Esophagus muscularis mucosa (tissue), 4 donors: ENCODE results near the gene MTERF4. TPM values are rescaled to one million over a fixed set of nuclear protein-coding genes. Genes with fewer than 3 reads are reported as not detected.

Source experiments
- DNase-seq: peaks from one replicate; pipeline ENCODE4 v3.0.0-alpha.2; 2017; ENCODE audit errors: extremely low spot score
- H3K27ac ChIP-seq, 4 donors: fragments of 200-600 bp; sonication (generic); replicated peaks in 1 of 4; 1 replicate in 3 of 4; 2 replicates in 1 of 4; pipeline ENCODE4 v1.5.1; 2016 to 2019; ENCODE audit warnings: mild to moderate bottlenecking in 1 of 4
- H3K27me3 ChIP-seq, 4 donors: fragments of 200-600 bp; sonication (generic); one replicate each; pipeline versions ENCODE4 v1.5.1 to v1.6.0; 2016 to 2019
- H3K36me3 ChIP-seq, 4 donors: fragments of 200-600 bp; sonication (generic); one replicate each; pipeline ENCODE4 v1.5.1; 2016 to 2019
- H3K4me1 ChIP-seq, 4 donors: fragments of 200-600 bp; sonication (generic); one replicate each; pipeline ENCODE4 v1.5.1; 2016 to 2019
- H3K4me3 ChIP-seq, 4 donors: fragments of 200-600 bp; sonication (generic); 1 replicate in 2 of 4; 2 replicates in 2 of 4; pipeline ENCODE4 v1.5.1; 2016 to 2019; ENCODE audit warnings: mild to moderate bottlenecking in 4 of 4, moderate library complexity in 1 of 4
- H3K9me3 ChIP-seq, 4 donors: fragments of 200-600 bp; sonication (generic); 1 replicate in 3 of 4; 2 replicates in 1 of 4; pipeline ENCODE4 v1.5.1; 2016 to 2019
- EP300 ChIP-seq: sonication (generic); formaldehyde crosslinking; IDR thresholded peaks from one replicate; pipeline ENCODE4 v1.6.1; 2017; ENCODE audit warnings: antibody characterized with exemption
- POLR2A ChIP-seq: fragments of 450-650 bp; IDR thresholded peaks from one replicate; pipeline ENCODE4 v1.6.1; 2017; ENCODE audit warnings: antibody characterized with exemption, moderate library complexity, mild to moderate bottlenecking, low read depth
- POLR2AphosphoS5 ChIP-seq, 2 donors: sonication (generic); formaldehyde crosslinking; IDR thresholded peaks; one replicate each; pipeline ENCODE4 v1.6.1; 2017; ENCODE audit warnings: antibody characterized with exemption in 2 of 2
- WGBS: methylation state at CpG from one replicate; pipeline ENCODE4 v1.1.5; 2018; 5-methylcytosine and 5-hydroxymethylcytosine counted together
- intact Hi-C: fragments of 100-400 bp; cut with DNase I; formaldehyde crosslinking; loops from one replicate; pipeline ENCODE4 v1.15.1; 2023
- total RNA-seq, 4 donors: library from RNA; depleted of rRNA; stranded (reverse); fragments of >200 nt; gene quantifications; one replicate each; pipeline versions ENCODE4 v1.1.0 to v1.2.1, GENCODE V29; 2016
- TF ChIP-seq, protein P1 (sequence below), 3 experiments: fragments of 200-600 bp in 2 of 3; fragments of 450-650 bp in 1 of 3; sonication (generic) in 2 of 3; IDR thresholded peaks; one replicate each; pipeline ENCODE4 v1.5.1; 2017 to 2019; ENCODE audit warnings: antibody characterized with exemption in 3 of 3, mild to moderate bottlenecking in 2 of 3, moderate library complexity in 1 of 3

Gene MTERF4
- total RNA-seq, 4 donors from 2014 or later: 19.5 to 26.6 (median 24.5) TPM

DNA sequence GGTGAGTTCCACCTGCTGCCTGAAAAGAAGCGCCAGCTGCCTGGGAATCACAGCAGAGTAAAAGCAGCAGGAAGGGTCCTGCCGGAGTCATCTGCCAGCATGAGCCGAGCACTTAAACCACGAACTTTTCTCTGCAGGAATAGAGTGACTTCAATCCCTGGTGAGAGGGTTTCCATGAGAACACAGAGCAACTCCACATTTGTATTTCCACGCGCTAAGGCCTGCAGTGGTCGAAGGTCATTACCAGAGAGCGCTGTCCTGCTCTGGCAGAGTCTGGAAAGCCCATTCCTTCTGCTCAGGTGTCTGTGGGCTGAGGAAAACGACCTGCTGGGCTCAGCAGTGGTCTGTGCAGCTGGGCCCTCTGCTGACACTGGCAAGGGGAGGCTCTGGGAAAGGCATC is 40.5 kb upstream of the MTERF4 start:
- intact Hi-C loops: no loop called here
- TF ChIP-seq, protein P1, sequence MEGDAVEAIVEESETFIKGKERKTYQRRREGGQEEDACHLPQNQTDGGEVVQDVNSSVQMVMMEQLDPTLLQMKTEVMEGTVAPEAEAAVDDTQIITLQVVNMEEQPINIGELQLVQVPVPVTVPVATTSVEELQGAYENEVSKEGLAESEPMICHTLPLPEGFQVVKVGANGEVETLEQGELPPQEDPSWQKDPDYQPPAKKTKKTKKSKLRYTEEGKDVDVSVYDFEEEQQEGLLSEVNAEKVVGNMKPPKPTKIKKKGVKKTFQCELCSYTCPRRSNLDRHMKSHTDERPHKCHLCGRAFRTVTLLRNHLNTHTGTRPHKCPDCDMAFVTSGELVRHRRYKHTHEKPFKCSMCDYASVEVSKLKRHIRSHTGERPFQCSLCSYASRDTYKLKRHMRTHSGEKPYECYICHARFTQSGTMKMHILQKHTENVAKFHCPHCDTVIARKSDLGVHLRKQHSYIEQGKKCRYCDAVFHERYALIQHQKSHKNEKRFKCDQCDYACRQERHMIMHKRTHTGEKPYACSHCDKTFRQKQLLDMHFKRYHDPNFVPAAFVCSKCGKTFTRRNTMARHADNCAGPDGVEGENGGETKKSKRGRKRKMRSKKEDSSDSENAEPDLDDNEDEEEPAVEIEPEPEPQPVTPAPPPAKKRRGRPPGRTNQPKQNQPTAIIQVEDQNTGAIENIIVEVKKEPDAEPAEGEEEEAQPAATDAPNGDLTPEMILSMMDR (IDR thresholded peaks at IDR 0.05): no peak
- whole genome bisulfite sequencing: 95% methylated on average over 8 of the region's 9 CpGs
- no peak overlapping the region for H3K27ac ChIP-seq
- H3K4me3 ChIP-seq: no peak overlapping the region
- no peaks in the 10 kb centered on the region for H3K9me3 ChIP-seq
- H3K4me1 ChIP-seq: no peaks in the 10 kb centered on the region
- H3K36me3 ChIP-seq: peaks cover 0 to 16% (median 2%) of the 10 kb centered on the region in 4 donors
- no peaks in the 10 kb centered on the region for H3K27me3 ChIP-seq
- DNase-seq: no peak

DNA sequence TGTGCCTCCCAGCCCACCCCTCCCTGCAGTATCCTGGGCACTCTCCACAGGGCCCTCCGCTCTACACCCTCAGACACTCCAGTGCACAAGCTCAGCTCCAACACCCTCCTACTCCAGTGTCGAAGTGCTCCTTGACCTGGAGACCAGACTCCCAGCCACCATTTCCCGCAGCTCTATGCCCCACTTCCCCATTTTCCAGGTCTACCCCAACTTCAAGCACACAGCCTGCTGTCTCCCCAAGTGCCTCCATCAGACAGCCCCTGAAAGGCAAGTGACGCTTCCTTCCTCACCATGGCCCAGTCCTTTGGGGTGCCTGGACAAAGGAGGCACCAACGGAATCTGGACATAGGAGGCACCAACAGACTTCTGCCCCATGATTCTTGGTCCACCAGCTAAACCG is 40.0 kb upstream of the MTERF4 start:
- intact Hi-C loops: no loop called here
- no peak for DNase-seq
- Histone ChIP-seq H3K27me3 (no peaks in the 10 kb centered on the region), H3K4me3 (no peak overlapping the region), H3K27ac (no peak overlapping the region), H3K4me1 (no peaks in the 10 kb centered on the region), H3K9me3 (no peaks in the 10 kb centered on the region), H3K36me3 (peaks cover 0 to 19% (median 4%) of the 10 kb centered on the region in 4 donors)
- WGBS: 92% methylated on average over 6 of the region's 6 CpGs
- TF ChIP-seq POLR2AphosphoS5 (IDR thresholded peaks at IDR 0.05): no peak
- TF ChIP-seq POLR2A: no peak
- TF ChIP-seq, protein P1 (IDR thresholded peaks at IDR 0.05): no peak
- TF ChIP-seq EP300: no peak

DNA sequence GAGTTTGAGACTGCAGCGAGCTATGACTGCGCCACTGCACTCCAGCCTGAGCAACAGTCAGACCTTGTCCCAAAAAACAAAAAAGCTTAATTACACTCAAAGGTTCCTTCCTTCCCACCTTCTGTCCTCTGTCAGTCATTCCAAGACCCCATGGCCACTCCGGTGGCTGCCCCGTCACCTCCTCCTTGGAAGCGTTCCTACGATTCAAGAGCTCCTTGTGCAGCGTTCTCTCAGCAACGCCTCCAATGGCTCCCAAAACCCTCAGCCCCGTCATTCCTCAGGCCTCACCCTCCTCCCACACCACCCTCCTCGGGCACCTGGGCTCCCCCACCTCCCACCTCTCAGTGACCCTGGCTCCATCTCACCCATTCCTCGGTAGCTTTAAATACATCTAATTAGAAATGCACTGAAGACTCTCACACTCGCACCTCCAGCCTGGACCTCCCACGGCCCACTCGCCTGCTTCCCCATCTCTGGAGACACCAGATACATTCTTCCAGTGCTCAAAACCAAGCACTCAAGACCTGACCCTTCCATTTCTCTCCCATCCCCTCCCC is 39.2 kb upstream of the MTERF4 start:
- TF ChIP-seq, protein P1 (IDR thresholded peaks at IDR 0.05): no peak
- WGBS: 93% methylated on average over 14 of the region's 14 CpGs
- peaks cover 0 to 23% (median 8%) of the 10 kb centered on the region in 4 donors for H3K36me3 ChIP-seq
- H3K27me3 ChIP-seq: no peaks in the 10 kb centered on the region
- H3K4me3 ChIP-seq: no peak overlapping the region
- H3K27ac ChIP-seq: no peak overlapping the region
- no peaks in the 10 kb centered on the region for H3K4me1 ChIP-seq
- no peaks in the 10 kb centered on the region for H3K9me3 ChIP-seq
- DNase-seq: no peak
- intact Hi-C loops: no loop called here

DNA sequence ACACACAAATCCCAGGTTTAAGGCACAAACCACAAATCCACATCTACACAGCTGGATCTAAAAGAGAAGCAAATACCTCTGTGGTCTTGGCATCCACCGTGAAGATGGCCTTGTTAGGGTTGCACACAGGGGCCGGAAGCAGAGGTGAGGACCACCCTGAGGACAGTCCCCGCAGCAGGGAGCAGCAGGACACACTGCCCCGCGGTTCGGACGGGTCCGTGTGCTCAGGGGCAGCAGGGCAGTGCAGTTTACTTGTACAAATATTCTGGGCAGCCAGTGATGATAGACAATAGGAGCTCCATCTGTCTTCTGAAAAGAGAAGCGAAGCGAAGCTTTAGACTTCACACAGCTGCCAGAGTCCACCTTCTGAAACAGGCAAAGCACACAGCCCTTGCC is 38.4 kb upstream of the MTERF4 start:
- H3K36me3 ChIP-seq: peaks cover 0 to 23% (median 9%) of the 10 kb centered on the region in 4 donors
- no peak for DNase-seq
- WGBS: 90% methylated on average over 10 of the region's 10 CpGs

More for the DNA sequence above, 38.4 kb upstream of the MTERF4 start:
- H3K27ac ChIP-seq: no peak overlapping the region
- no peaks in the 10 kb centered on the region for H3K9me3 ChIP-seq
- H3K4me1 ChIP-seq: no peaks in the 10 kb centered on the region
- H3K4me3 ChIP-seq: no peak overlapping the region
- intact Hi-C loops: no loop called here
- no peaks in the 10 kb centered on the region for H3K27me3 ChIP-seq
- TF ChIP-seq POLR2A (no peak), POLR2AphosphoS5 (IDR thresholded peaks at IDR 0.05) (no peak), EP300 (no peak)
- TF ChIP-seq, protein P1 (IDR thresholded peaks at IDR 0.05): no peak
